HepG2 (cell line): ENCODE data around the gene RNF213. TPM values are rescaled to one million over a fixed set of nuclear protein-coding genes. Genes with fewer than 3 reads are reported as not detected.

Experiments used
- GATAD2A ChIP-seq: IDR thresholded peaks from 2 replicates; pipeline ENCODE4 v1.6.1; 2016
- HOXA5 ChIP-seq: sonication (generic); formaldehyde crosslinking; IDR thresholded peaks from 2 replicates; pipeline ENCODE4 v1.4.0; 2020; ENCODE audit warnings: missing genetic modification reagents
- IRF9 ChIP-seq: sonication (generic); formaldehyde crosslinking; IDR thresholded peaks from 2 replicates; pipeline ENCODE4 v1.8.0; 2022; ENCODE audit warnings: missing genetic modification reagents, mild to moderate bottlenecking, borderline replicate concordance
- MIER3 ChIP-seq: IDR thresholded peaks from 2 replicates; pipeline ENCODE4 v1.6.1; 2016; ENCODE audit warnings: missing compliant biosample characterization, borderline replicate concordance
- NCOA2 ChIP-seq: sonication (generic); formaldehyde crosslinking; IDR thresholded peaks from 2 replicates; pipeline ENCODE4 v1.8.0; 2022; ENCODE audit warnings: inconsistent platforms
- NFYB ChIP-seq: sonication (generic); formaldehyde crosslinking; IDR thresholded peaks from 2 replicates; pipeline ENCODE4 v1.4.0; 2020; ENCODE audit warnings: missing genetic modification reagents
- PHB2 ChIP-seq: fragments of 450-650 bp; IDR thresholded peaks from 2 replicates; pipeline ENCODE4 v1.6.1; 2018; ENCODE audit not compliant: partially characterized antibody
- PHF5A ChIP-seq: IDR thresholded peaks from one replicate; pipeline ENCODE4 v1.6.1; 2018; ENCODE audit warnings: low read depth, missing genetic modification reagents; ENCODE audit not compliant: unreplicated experiment
- RARG ChIP-seq: sonication (generic); formaldehyde crosslinking; IDR thresholded peaks from 2 replicates; pipeline ENCODE4 v1.4.0; 2020; ENCODE audit warnings: low read depth, mild to moderate bottlenecking, missing genetic modification reagents
- RBAK ChIP-seq: sonication (generic); formaldehyde crosslinking; IDR thresholded peaks from 2 replicates; pipeline ENCODE4 v1.5.1; 2020; ENCODE audit warnings: mild to moderate bottlenecking, missing genetic modification reagents
- SKI ChIP-seq: fragments of 450-650 bp; IDR thresholded peaks from one replicate; pipeline ENCODE4 v1.6.1; 2018; ENCODE audit warnings: mild to moderate bottlenecking; ENCODE audit not compliant: partially characterized antibody
- SP4 ChIP-seq: sonication (generic); formaldehyde crosslinking; IDR thresholded peaks from 2 replicates; pipeline ENCODE4 v1.8.1; 2023; ENCODE audit warnings: mild to moderate bottlenecking, missing genetic modification reagents
- TAF15 ChIP-seq: fragments of 200-400 bp; formaldehyde crosslinking; IDR thresholded peaks from one replicate; pipeline ENCODE4 v1.6.1; 2018; ENCODE audit warnings: mild to moderate bottlenecking, low read depth, low read length; ENCODE audit not compliant: poor library complexity, severe bottlenecking
- TBX2 ChIP-seq: sonication (generic); formaldehyde crosslinking; IDR thresholded peaks from 2 replicates; pipeline ENCODE4 v1.5.0; 2020; ENCODE audit warnings: missing genetic modification reagents, mild to moderate bottlenecking, borderline replicate concordance
- TCF7L2 ChIP-seq: IDR thresholded peaks from 2 replicates; pipeline ENCODE4 v1.6.1; 2011; ENCODE audit warnings: mild to moderate bottlenecking, low read depth, low read length, moderate library complexity
- ZBTB20 ChIP-seq: sonication (generic); formaldehyde crosslinking; IDR thresholded peaks from 2 replicates; pipeline ENCODE4 v1.8.1; 2023; ENCODE audit warnings: missing genetic modification reagents, low read depth, mild to moderate bottlenecking, borderline replicate concordance
- ZFP36 ChIP-seq: fragments of 150-350 bp; IDR thresholded peaks from 2 replicates; pipeline ENCODE4 v1.6.1; 2018; ENCODE audit warnings: borderline replicate concordance, low read length, low read depth; ENCODE audit not compliant: partially characterized antibody
- ZNF10 ChIP-seq: sonication (generic); formaldehyde crosslinking; IDR thresholded peaks from 2 replicates; pipeline ENCODE4 v1.4.0; 2020; ENCODE audit warnings: mild to moderate bottlenecking, low read depth, missing genetic modification reagents, borderline replicate concordance
- ZNF101 ChIP-seq: sonication (generic); formaldehyde crosslinking; IDR thresholded peaks from 2 replicates; pipeline ENCODE4 v1.4.0; 2020; ENCODE audit warnings: mild to moderate bottlenecking, low read depth, missing genetic modification reagents, borderline replicate concordance
- ZNF256 ChIP-seq: sonication (generic); formaldehyde crosslinking; conservative IDR thresholded peaks from 2 replicates; pipeline ENCODE4 v1.4.0; 2020; ENCODE audit warnings: missing genetic modification reagents
- ZNF503 ChIP-seq: sonication (generic); formaldehyde crosslinking; IDR thresholded peaks from 2 replicates; pipeline ENCODE4 v1.4.0; 2020; ENCODE audit warnings: missing genetic modification reagents
- ZNF550 ChIP-seq: sonication (generic); formaldehyde crosslinking; IDR thresholded peaks from 2 replicates; pipeline ENCODE4 v1.4.0; 2020; ENCODE audit warnings: mild to moderate bottlenecking, missing genetic modification reagents, borderline replicate concordance
- ZNF563 ChIP-seq: sonication (generic); formaldehyde crosslinking; IDR thresholded peaks from 2 replicates; pipeline ENCODE4 v1.8.0; 2022; ENCODE audit warnings: mild to moderate bottlenecking, moderate library complexity, missing genetic modification reagents
- ZNF674 ChIP-seq: sonication (generic); formaldehyde crosslinking; IDR thresholded peaks from 2 replicates; pipeline ENCODE4 v1.5.0; 2020; ENCODE audit warnings: low read depth, mild to moderate bottlenecking, missing genetic modification reagents
- ZNF709 ChIP-seq: sonication (generic); formaldehyde crosslinking; IDR thresholded peaks from 2 replicates; pipeline ENCODE4 v1.5.0; 2020; ENCODE audit warnings: mild to moderate bottlenecking, missing genetic modification reagents
- ZNF746 ChIP-seq: sonication (generic); formaldehyde crosslinking; IDR thresholded peaks from 2 replicates; pipeline ENCODE4 v1.8.0; 2022; ENCODE audit warnings: mild to moderate bottlenecking, missing genetic modification reagents
- ZNF782 ChIP-seq: sonication (generic); formaldehyde crosslinking; IDR thresholded peaks from 2 replicates; pipeline ENCODE4 v1.4.0; 2020; ENCODE audit warnings: missing genetic modification reagents, mild to moderate bottlenecking, borderline replicate concordance
- ZNF891 ChIP-seq: sonication (generic); formaldehyde crosslinking; IDR thresholded peaks from 2 replicates; pipeline ENCODE4 v1.5.0; 2020; ENCODE audit warnings: mild to moderate bottlenecking, missing genetic modification reagents
- polyA plus RNA-seq, 8 experiments: library from polyadenylated mRNA; depleted of rRNA in 3 of 8; stranded (reverse) in 7 of 8; unstranded in 1 of 8; fragments of >200 nt; fragmentation: Illumina TruSeq in 4 of 8; extraction: Trizol in 4 of 8; gene quantifications; 2 replicates each; pipeline versions ENCODE4 v1.2.1 to v1.2.3, GENCODE V29; 2011 to 2016; ENCODE audit warnings: low read depth in 4 of 8, missing spikeins in 1 of 8, mixed read lengths in 1 of 8; ENCODE audit not compliant: insufficient read depth in 1 of 8
- total RNA-seq, 5 experiments: library from RNA; depleted of rRNA; stranded (reverse); fragments of >200 nt; fragmentation: Illumina TruSeq; extraction: Trizol; gene quantifications; 2 replicates each; pipeline ENCODE4 v1.2.3, GENCODE V29; 2016; ENCODE audit warnings: low read depth in 1 of 5

RNF213 gene
- total and polyA plus RNA-seq, 2 of the 13 experiments (the other 11 are each of a cell fraction or from before 2014, with no cell fraction given): 38.6 to 38.7 TPM

GRCh38 chr17:80261159-80261894 is 675 bp downstream of the RNF213 start (continued):
- TF ChIP-seq MIER3 (CRISPR knock-in tag): peak; percentile 95; the same call in 1 of the 2 replicates
- peak; percentile 83; the same call in 1 of the 2 replicates for TF ChIP-seq ZNF709
- TF ChIP-seq SKI: peak; percentile 84
- peak; percentile 92 for TF ChIP-seq PHF5A (CRISPR knock-in tag)
- TF ChIP-seq HOXA5 (CRISPR knock-in tag): peak; percentile 84; the same call in 1 of the 2 replicates
- peak; percentile 79; the same call in 1 of the 2 replicates for TF ChIP-seq IRF9 (CRISPR knock-in tag)
- peak; percentile 89 for TF ChIP-seq NCOA2 (CRISPR knock-in tag)
- TF ChIP-seq TBX2: peak; percentile 78; the same call in 1 of the 2 replicates
- TF ChIP-seq ZBTB20 (CRISPR knock-in tag): no peak; the same call in 1 of the 2 replicates
- TF ChIP-seq ZNF782 (CRISPR knock-in tag): peak; percentile 92; the same call in 1 of the 2 replicates
- TF ChIP-seq ZNF891 (CRISPR knock-in tag): peak; percentile 63; the same call in 1 of the 2 replicates
- TF ChIP-seq PHB2: no peak
- no peak for TF ChIP-seq RARG (CRISPR knock-in tag)
- no peak for TF ChIP-seq RBAK (CRISPR knock-in tag)
- peak; percentile 95 for TF ChIP-seq ZNF503 (CRISPR knock-in tag)
- TF ChIP-seq ZNF563 (CRISPR knock-in tag): peak; percentile 61; the same call in 1 of the 2 replicates
- TF ChIP-seq ZNF674: no peak
- TF ChIP-seq SP4: peak; percentile 54; the same call in 1 of the 2 replicates
- TF ChIP-seq ZNF746 (CRISPR knock-in tag): peak; percentile 94
- no peak for TF ChIP-seq ZFP36
- 0 out of 2 replicates have a peak, but pooled peaks have one; percentile 34 for TF ChIP-seq ZNF256 (CRISPR knock-in tag)
- no peak for TF ChIP-seq NFYB (CRISPR knock-in tag)
- TF ChIP-seq GATAD2A (CRISPR knock-in tag): peak; percentile 93
- TF ChIP-seq TCF7L2: no peak
- peak; percentile 42; the same call in 1 of the 2 replicates for TF ChIP-seq ZNF101 (CRISPR knock-in tag)
- TF ChIP-seq TAF15: peak; percentile 45
- TF ChIP-seq ZNF550 (CRISPR knock-in tag): no peak
- no peak for TF ChIP-seq ZNF10 (CRISPR knock-in tag)
